OCI-LY3 (cell line): ENCODE measurements around the gene TRIM16.
"Not testable (repeated sequence)": the region's sequence is repeated elsewhere in the genome, so short reads cannot be mapped to it uniquely, and the experiment has no call there.

Experiments used
- CTCF ChIP-seq: fragments of 200-600, 300-600 bp; sonication (generic); IDR thresholded peaks from 2 replicates; pipeline ENCODE4 v1.5.1; 2014; ENCODE audit warnings: antibody characterized with exemption, low read length, low read depth
- EZH2phosphoT487 ChIP-seq: fragments of 200-600 bp; shearing (Covaris generic); IDR thresholded peaks from 2 replicates; pipeline ENCODE4 v1.6.1; 2018; ENCODE audit warnings: antibody characterized with exemption, mixed run types, low read depth

- TF ChIP-seq CTCF, EZH2phosphoT487: not testable (repeated sequence)
Measured at GRCh38 chr17:15730535-15730934, 46.4 kb upstream of the TRIM16 start.
